Endothelial cell of umbilical vein (primary cell): ENCODE results near the gene C2CD4D.

ENCODE experiments used
- CTCF ChIP-seq, 2 donors: IDR thresholded peaks; 1 replicate in 1 of 2; 2 replicates in 1 of 2; pipeline ENCODE4 v1.5.1; 2011; ENCODE audit warnings: low read length in 2 of 2, mild to moderate bottlenecking in 2 of 2, moderate library complexity in 2 of 2, control low read depth in 1 of 2, inconsistent platforms in 1 of 2, low read depth in 1 of 2; ENCODE audit not compliant: insufficient read depth in 1 of 2; ENCODE audit errors: extremely low read depth in 1 of 2
- EZH2 ChIP-seq: IDR thresholded peaks from 2 replicates; pipeline ENCODE4 v1.6.1; 2012; ENCODE audit warnings: borderline replicate concordance, low read depth, mild to moderate bottlenecking, moderate library complexity, low read length, inconsistent platforms; ENCODE audit not compliant: severe bottlenecking
- FOS ChIP-seq: IDR thresholded peaks from 2 replicates; pipeline ENCODE4 v1.6.1; 2011; ENCODE audit warnings: mild to moderate bottlenecking, low read length, moderate library complexity, borderline replicate concordance; ENCODE audit not compliant: insufficient read depth
- GATA2 ChIP-seq: IDR thresholded peaks from 2 replicates; pipeline ENCODE4 v1.7.0; 2011; ENCODE audit warnings: low read depth, mild to moderate bottlenecking, moderate library complexity, mixed read lengths, low read length; ENCODE audit not compliant: insufficient read length, insufficient read depth
- MAX ChIP-seq: IDR thresholded peaks from 2 replicates; pipeline ENCODE4 v1.6.1; 2011; ENCODE audit not compliant: insufficient read depth, insufficient read length
- MYC ChIP-seq: IDR thresholded peaks from one replicate; pipeline ENCODE4 v1.6.1; 2011; ENCODE audit warnings: mild to moderate bottlenecking, low read depth, low read length
- POLR2A ChIP-seq: IDR thresholded peaks from 2 replicates; pipeline ENCODE4 v1.6.1; 2012; ENCODE audit warnings: low read depth, mild to moderate bottlenecking, control low read depth, low read length
- POLR2AphosphoS5 ChIP-seq: IDR thresholded peaks from 2 replicates; pipeline ENCODE4 v1.6.1; 2012; ENCODE audit warnings: low read depth, mild to moderate bottlenecking, control low read depth, low read length, moderate library complexity; ENCODE audit not compliant: insufficient read depth

GRCh38 chr1:151817353-151817730, 22.3 kb downstream of the C2CD4D start:
- TF ChIP-seq CTCF (IDR thresholded peaks at IDR 0.05; ENCODE audit: extremely low read depth in 1 of 2, insufficient read depth in 1 of 2, low read depth in 1 of 2, low read length in 2 of 2) (no peak), POLR2A (no peak), MYC (no peak), MAX (no peak), EZH2 (no peak), GATA2 (no peak), POLR2AphosphoS5 (no peak), FOS (no peak)
